HPDE6-E6E7 (cell line): ENCODE results near the gene AFG3L2.

Experiments used
- DNase-seq: peaks from one replicate; pipeline ENCODE4 v3.0.0; 2011; ENCODE audit warnings: missing footprints; ENCODE audit errors: extremely low spot score

Gene AFG3L2

GRCh38 chr18:12304351-12305210, 72.4 kb downstream of the AFG3L2 start:
- DNase-seq, result no peak

DNA sequence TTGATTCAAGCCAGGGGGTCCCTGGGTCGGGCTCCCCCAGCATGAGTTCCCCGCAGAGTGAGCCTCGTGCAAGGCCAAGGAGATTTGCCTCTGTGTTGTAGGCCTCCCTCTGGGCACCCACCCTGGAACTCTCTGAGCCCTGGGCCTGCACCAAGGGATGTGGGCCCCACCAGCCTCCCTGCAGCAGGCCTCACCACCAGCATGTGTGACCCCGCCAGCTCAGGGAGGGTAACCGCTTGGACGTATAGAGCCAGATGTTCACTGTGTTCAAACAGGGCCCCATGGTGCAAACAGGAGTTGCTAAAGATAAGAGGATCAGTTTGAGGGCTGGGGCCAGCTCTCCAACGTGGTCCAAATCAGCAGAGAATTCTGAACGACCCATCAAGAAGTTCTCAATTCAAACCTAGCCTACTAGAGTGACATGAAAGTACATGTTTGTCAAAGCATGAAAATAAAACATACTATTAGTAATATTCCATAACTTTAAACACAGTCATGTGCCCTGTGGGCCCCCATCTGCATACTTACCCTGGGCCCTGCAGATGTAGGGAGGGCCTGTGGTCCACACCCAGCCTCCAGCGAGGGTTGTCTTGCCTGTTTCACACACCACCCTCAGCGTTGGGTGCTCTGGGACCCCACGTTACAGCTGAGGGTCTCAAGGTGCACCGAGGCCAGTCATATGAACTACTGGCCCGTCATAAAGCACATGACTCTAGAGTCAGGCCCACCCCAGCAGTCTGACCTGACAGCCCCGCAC, 74.5 kb downstream of the AFG3L2 start:
- DNase-seq, result no peak

DNA sequence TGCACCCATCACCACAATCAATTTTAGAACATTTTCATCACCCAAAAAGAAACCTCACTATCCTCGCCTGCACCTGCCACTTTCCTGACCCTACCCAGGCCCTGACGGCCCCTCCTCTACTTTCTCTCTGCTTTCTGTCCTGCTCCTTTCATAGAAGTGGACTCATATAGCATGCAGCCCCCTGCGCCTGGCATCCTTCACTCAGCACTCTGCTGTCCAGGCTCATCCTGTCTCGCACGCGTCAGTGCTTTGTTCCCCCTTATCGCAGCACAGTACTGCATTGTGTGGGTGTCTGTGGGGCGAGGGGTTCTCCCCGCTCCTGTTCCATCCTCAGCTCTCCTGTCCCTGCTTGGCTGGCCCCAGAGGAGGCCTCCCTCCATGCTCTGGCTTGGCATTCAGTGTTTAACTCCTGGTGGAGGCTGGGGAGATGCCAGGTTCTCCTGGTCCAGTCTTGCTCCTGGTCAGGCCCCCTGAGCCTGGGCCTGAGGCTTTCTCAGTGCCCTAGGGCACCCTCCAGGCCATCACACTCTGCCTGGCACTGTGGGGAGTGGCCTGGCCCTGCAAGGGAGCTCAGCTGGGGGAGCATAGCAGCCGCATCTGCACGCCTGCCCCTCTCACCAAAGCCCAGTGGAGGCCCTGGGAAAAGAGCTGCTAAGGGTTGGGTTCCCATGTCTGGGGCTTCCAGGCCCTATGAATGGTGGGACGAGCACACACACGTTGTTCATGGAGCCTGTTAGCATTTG, 75.6 kb downstream of the AFG3L2 start:
- DNase-seq, result no peak

- DNase-seq, result no peak
These were observed 77.2 kb downstream of the AFG3L2 start for GRCh38 chr18:12299862-12300261.

DNA sequence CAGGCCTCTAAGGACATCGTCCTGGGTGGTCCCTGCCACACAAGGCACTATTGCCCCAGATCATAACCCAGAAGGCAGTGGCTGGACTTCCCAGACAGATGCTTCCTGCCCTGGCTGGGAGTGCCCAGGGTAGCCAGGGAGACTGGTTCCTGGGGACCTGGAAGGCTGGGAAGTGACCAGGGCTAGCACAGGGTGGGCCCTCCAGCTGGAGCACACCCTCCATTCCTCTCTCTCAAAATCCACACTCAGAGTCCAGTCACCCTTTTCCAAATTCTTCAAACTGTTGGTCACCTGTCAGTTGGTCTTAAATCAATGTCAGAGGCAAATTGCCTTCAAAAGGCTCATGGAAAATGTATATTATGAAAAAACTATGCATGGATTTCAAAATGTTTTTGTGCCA, 80.6 kb downstream of the AFG3L2 start:
- DNase-seq, result no peak

GRCh38 chr18:12296087-12296403, 81.0 kb downstream of the AFG3L2 start:
- DNase-seq, result peak; percentile 52

DNA sequence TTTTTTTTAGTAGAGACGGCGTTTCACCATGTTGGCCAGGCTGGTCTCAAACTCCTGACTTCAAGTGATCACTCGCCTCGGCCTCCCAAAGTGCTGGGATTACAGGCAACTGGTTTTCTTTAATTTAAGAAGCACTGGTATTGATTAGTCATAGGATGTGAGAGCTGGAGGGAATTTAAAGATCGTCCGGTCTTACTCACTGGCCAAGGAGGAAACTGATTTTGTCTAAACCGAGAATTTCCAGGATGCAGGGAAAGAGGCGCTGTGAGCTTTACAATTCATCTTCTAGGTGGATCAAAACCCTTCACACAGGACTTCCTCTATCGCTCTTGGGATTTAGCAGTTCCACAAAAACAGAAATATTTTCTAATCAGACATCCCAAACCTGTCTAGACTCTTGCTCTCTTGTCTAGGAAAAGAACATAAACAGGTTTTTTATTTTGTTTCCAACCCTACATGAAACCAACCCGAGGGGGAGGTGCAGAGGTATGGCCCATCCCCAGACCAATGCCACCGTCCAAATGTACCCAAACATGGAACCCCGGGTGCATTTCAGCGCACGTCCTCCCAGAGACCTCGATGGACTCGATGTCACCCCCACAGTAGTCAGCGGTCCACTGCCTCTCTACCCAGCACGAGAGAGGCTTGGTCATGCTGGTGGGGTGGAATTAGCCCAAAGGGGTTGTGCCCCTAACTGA, 81.5 kb downstream of the AFG3L2 start:
- peak; percentile 49 for DNase-seq

GRCh38 chr18:12293831-12294230, 83.2 kb downstream of the AFG3L2 start:
- DNase-seq, result no peak

DNA sequence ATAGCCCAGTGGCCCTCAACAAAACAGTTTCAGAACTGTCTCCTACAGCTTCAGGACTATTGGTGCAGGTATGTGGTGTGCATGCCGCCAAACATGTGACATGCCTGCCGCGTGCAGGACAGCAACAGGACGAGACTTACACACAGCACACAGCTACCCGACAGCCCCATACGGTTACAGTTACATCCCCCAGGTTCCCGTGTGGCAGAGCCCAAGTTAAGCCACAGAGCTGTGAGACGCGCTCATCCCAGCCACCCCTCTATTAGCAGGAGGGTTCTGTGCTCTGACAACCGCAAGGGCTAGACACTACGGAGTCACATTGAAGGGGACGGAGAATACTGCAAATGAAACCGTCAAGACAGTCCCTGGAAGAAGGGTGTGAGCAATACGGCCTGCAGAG, 85.3 kb downstream of the AFG3L2 start:
- DNase-seq, result no peak

DNA sequence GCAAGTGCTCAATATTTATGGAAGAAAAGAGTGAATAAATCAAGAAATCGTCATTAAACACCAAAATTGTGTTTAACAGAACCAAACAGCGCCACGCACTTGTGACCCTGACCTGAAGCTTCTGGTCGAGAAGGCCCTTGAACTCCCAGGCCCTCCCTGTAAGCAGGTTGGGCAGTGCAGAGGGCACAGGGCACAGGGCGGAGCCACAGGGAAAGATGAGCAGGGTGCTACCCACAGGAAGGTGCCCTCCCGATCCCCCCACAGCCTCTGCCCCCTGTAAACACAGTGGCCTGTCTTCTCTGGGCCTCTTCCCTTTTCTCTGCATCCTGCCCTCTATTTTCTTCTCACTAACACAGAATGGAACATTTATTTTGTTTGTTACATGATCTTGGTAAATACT, 85.9 kb downstream of the AFG3L2 start:
- no peak for DNase-seq

- DNase-seq, result no peak
These were observed 86.9 kb downstream of the AFG3L2 start for GRCh38 chr18:12290086-12290485.

GRCh38 chr18:12288403-12288755, 88.6 kb downstream of the AFG3L2 start:
- no peak for DNase-seq

DNA sequence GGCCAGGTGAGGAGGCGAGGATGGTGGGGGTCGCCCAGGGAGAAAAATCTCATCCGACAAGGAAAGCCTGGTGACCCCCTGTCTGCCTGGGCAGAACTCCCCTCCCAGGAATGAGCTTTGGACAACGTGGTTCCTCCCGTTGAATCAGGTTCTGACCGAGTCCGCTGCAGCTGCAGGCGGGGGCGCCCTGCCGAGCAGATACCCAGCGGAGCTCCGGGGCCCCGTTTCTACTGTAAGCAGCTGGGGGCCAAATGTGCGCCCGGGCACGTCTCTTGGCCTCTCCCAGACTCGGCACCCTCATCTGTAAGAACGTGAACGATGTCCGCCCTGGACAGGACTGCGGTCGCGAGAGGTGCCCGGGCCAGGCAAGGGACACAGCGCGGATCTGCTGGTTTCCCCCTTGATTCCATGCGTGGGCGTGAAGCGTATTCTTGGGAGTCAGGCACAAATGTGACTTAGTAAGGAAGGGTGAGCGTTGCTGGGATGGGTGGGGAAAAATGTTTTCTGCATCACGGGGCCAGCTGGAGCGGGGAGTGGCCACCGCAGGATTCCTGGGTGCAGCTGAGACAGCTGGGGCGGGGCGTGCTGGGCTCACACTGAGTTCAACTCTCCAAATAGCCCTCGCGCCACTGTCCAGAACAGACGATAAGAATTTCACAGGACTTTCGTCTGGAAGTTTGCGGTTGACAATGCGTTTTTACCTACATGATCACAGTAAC, 89.2 kb downstream of the AFG3L2 start:
- peak; percentile 83 for DNase-seq

- DNase-seq, result peak; percentile 47
These were observed 89.8 kb downstream of the AFG3L2 start for GRCh38 chr18:12287131-12287681.

- no peak for DNase-seq
These were observed 93.4 kb downstream of the AFG3L2 start for GRCh38 chr18:12283666-12284065.

- DNase-seq, result no peak
These were observed 93.8 kb downstream of the AFG3L2 start for GRCh38 chr18:12283256-12283655.

- DNase-seq, result peak; percentile 63
These were observed 94.5 kb downstream of the AFG3L2 start for GRCh38 chr18:12282442-12283039.

- DNase-seq, result no peak
These were observed 95.2 kb downstream of the AFG3L2 start for GRCh38 chr18:12281861-12282260.

- DNase-seq, result no peak
These were observed 97.1 kb downstream of the AFG3L2 start for GRCh38 chr18:12279781-12280531.
